HepG2 (cell line): Measurements from ENCODE around the gene COL5A1. TPM values are rescaled to one million over a fixed set of nuclear protein-coding genes. Genes with fewer than 3 reads are reported as not detected.

Experiments used
- ATAC-seq: fragments of 200-7000 bp; cut with Tn5 transposase; 3 replicates; pipeline ENCODE4 v1.9.1; 2020; ENCODE audit warnings: mild to moderate bottlenecking, moderate library complexity
- BruUV-seq: library from RNA; stranded (reverse); fragments of 400-500 nt; replicated peaks from 2 replicates; lab custom pipeline; 2021; lab: Mats Ljungman, UMichigan
- CTCF ChIA-PET: fragments of 300-600 bp; formaldehyde crosslinking; extraction: SDS; loops from one replicate; lab custom pipeline; 2021; ENCODE audit warnings: low total read pairs, inconsistent platforms, low intra/inter-chr PET ratio; lab: Yijun Ruan, JAX
- POLR2A ChIA-PET: fragments of 350-600 bp; sonication (Branson Sonifier 250); formaldehyde crosslinking; loops from one replicate; lab custom pipeline; 2020; ENCODE audit warnings: antibody characterized with exemption, inconsistent platforms; lab: Yijun Ruan, JAX
- DNase-seq: peaks from one replicate; pipeline ENCODE4 v3.0.0-alpha.2; 2015; ENCODE audit warnings: low spot score
- FAIRE-seq: peaks from 3 replicates; lab custom pipeline; 2011; peaks lifted over from hg19 to GRCh38; lab: Jason Lieb, UNC
- H2AFZ ChIP-seq: one replicate; pipeline ENCODE4 v1.6.1; 2011; ENCODE audit warnings: low read length, inconsistent platforms
- H3K27ac ChIP-seq: fragments of 300-600 bp; 3 replicates; pipeline ENCODE4 v1.8.0; 2011; ENCODE audit warnings: mixed run types, mild to moderate bottlenecking, mixed read lengths, low read length, inconsistent platforms; ENCODE audit not compliant: insufficient read depth; ENCODE audit errors: extremely low read length
- H3K27me3 ChIP-seq, 2 experiments: fragments of 200-600 bp in 1 of 2; 2 replicates in 1 of 2; 3 replicates in 1 of 2; pipeline versions ENCODE4 v1.6.0 to v1.8.0; 2011; ENCODE audit warnings: low read length in 2 of 2, mild to moderate bottlenecking in 2 of 2, moderate library complexity in 2 of 2, inconsistent platforms in 1 of 2; ENCODE audit not compliant: insufficient read depth in 2 of 2, control insufficient read depth in 1 of 2
- H3K36me3 ChIP-seq, 2 experiments: fragments of 200-600 bp in 1 of 2; replicated peaks in 1 of 2; 2 replicates in 1 of 2; 3 replicates in 1 of 2; pipeline versions ENCODE4 v1.5.1 to v1.8.0; 2011; ENCODE audit warnings: low read length in 2 of 2, inconsistent platforms in 1 of 2; ENCODE audit not compliant: insufficient read depth in 2 of 2, control insufficient read depth in 1 of 2
- H3K4me1 ChIP-seq: 2 replicates; pipeline ENCODE4 v1.5.1; 2012; ENCODE audit warnings: low read length, inconsistent platforms; ENCODE audit not compliant: insufficient read depth
- H3K4me2 ChIP-seq: 2 replicates; pipeline ENCODE4 v1.6.0; 2011; ENCODE audit warnings: low read depth, low read length, inconsistent platforms
- H3K4me3 ChIP-seq, 3 experiments: fragments of 200-600 bp in 1 of 3; sonication (generic), shearing (Covaris generic) in 1 of 3; replicated peaks in 1 of 3; 2 replicates each; pipeline ENCODE4 v1.5.1; 2011 to 2016; ENCODE audit warnings: low read length in 3 of 3, inconsistent platforms in 2 of 3, low read depth in 2 of 3, mild to moderate bottlenecking in 2 of 3, control low read depth in 1 of 3, mixed read lengths in 1 of 3; ENCODE audit not compliant: insufficient read depth in 1 of 3
- H3K79me2 ChIP-seq: one replicate; pipeline ENCODE4 v1.6.1; 2011; ENCODE audit warnings: low read length, inconsistent platforms; ENCODE audit not compliant: insufficient read depth
- H3K9ac ChIP-seq: 2 replicates; pipeline ENCODE4 v1.6.0; 2011; ENCODE audit warnings: mild to moderate bottlenecking, low read depth, low read length, inconsistent platforms; ENCODE audit not compliant: insufficient read depth
- H3K9me3 ChIP-seq: 2 replicates; pipeline ENCODE4 v1.5.1; 2012; ENCODE audit warnings: mild to moderate bottlenecking, low read length
- H4K20me1 ChIP-seq: 2 replicates; pipeline ENCODE4 v1.6.0; 2011; ENCODE audit warnings: inconsistent platforms, mild to moderate bottlenecking, low read length, moderate library complexity; ENCODE audit not compliant: insufficient read depth
- ASH2L ChIP-seq: fragments of 300-600, 200-600 bp; sonication (generic); IDR thresholded peaks from 2 replicates; pipeline ENCODE4 v1.7.0; 2017; ENCODE audit warnings: low read depth, mild to moderate bottlenecking, moderate library complexity, mixed read lengths, low read length; ENCODE audit not compliant: insufficient read length
- NFIB ChIP-seq: sonication (generic); formaldehyde crosslinking; IDR thresholded peaks from 2 replicates; pipeline ENCODE4 v1.9.0; 2021; ENCODE audit warnings: missing genetic modification reagents, mild to moderate bottlenecking, borderline replicate concordance
- PAX8 ChIP-seq: sonication (generic); formaldehyde crosslinking; IDR thresholded peaks from 2 replicates; pipeline ENCODE4 v1.8.0; 2022; ENCODE audit warnings: mild to moderate bottlenecking, missing genetic modification reagents, borderline replicate concordance
- RBM22 ChIP-seq: fragments of 200-400 bp; formaldehyde crosslinking; optimal IDR thresholded peaks from 2 replicates; pipeline ENCODE3; 2017; ENCODE audit warnings: mild to moderate bottlenecking, low read length, moderate library complexity
- TCF7 ChIP-seq: sonication (generic); IDR thresholded peaks from 2 replicates; pipeline ENCODE4 v1.6.1; 2016; ENCODE audit warnings: antibody characterized with exemption, low read depth
- ZNF24 ChIP-seq: fragments of 450-650 bp; IDR thresholded peaks from 2 replicates; pipeline ENCODE4 v1.6.1; 2017; ENCODE audit warnings: antibody characterized with exemption, mild to moderate bottlenecking
- ZNF326 ChIP-seq: sonication (generic); formaldehyde crosslinking; IDR thresholded peaks from 2 replicates; pipeline ENCODE4 v1.4.0; 2020; ENCODE audit warnings: missing genetic modification reagents, borderline replicate concordance
- ZNF598 ChIP-seq: sonication (generic); formaldehyde crosslinking; IDR thresholded peaks from 2 replicates; pipeline ENCODE4 v1.5.1; 2020; ENCODE audit warnings: mild to moderate bottlenecking, missing genetic modification reagents, borderline replicate concordance
- ZNF639 ChIP-seq: conservative IDR thresholded peaks from 2 replicates; pipeline ENCODE4 v1.6.1; 2018; ENCODE audit warnings: missing genetic modification reagents
- ZNF687 ChIP-seq: sonication (generic); formaldehyde crosslinking; IDR thresholded peaks from 2 replicates; pipeline ENCODE4 v1.5.1; 2020; ENCODE audit warnings: mild to moderate bottlenecking, missing genetic modification reagents, moderate library complexity
- ZNF784 ChIP-seq: sonication (generic); formaldehyde crosslinking; IDR thresholded peaks from 2 replicates; pipeline ENCODE4 v1.5.1; 2020; ENCODE audit warnings: missing genetic modification reagents, mild to moderate bottlenecking, borderline replicate concordance
- WGBS: methylation state at CpG from one replicate; pipeline ENCODE4 v1.1.6; 2017; ENCODE audit warnings: low lambda C conversion rate; 5-methylcytosine and 5-hydroxymethylcytosine counted together
- in situ Hi-C: cut with HindIII; loops from 2 replicates; pipeline ENCODE4 v1.10.0; 2017; ENCODE audit warnings: low pct_unique_long_range_greater_than_20kb; ENCODE audit not compliant: extremely low pct_ligation_motif_present
- intact Hi-C: fragments of 100-400 bp; cut with micrococcal nuclease; formaldehyde crosslinking; loops from one replicate; pipeline ENCODE4 v1.10.0; 2022; ENCODE audit not compliant: unreplicated experiment
- polyA plus RNA-seq, 8 experiments: library from polyadenylated mRNA; depleted of rRNA in 3 of 8; stranded (reverse) in 7 of 8; unstranded in 1 of 8; fragments of >200 nt; fragmentation: Illumina TruSeq in 4 of 8; extraction: Trizol in 4 of 8; gene quantifications; 2 replicates each; pipeline versions ENCODE4 v1.2.1 to v1.2.3, GENCODE V29; 2011 to 2016; ENCODE audit warnings: low read depth in 4 of 8, missing spikeins in 1 of 8, mixed read lengths in 1 of 8; ENCODE audit not compliant: insufficient read depth in 1 of 8
- total RNA-seq, 5 experiments: library from RNA; depleted of rRNA; stranded (reverse); fragments of >200 nt; fragmentation: Illumina TruSeq; extraction: Trizol; gene quantifications; 2 replicates each; pipeline ENCODE4 v1.2.3, GENCODE V29; 2016; ENCODE audit warnings: low read depth in 1 of 5
- TF ChIP-seq, protein P1 (sequence below): sonication (generic); formaldehyde crosslinking; IDR thresholded peaks from 2 replicates; pipeline ENCODE4 v1.5.0; 2020; ENCODE audit warnings: missing genetic modification reagents
- TF ChIP-seq, protein P2 (sequence below): sonication (generic); formaldehyde crosslinking; IDR thresholded peaks from 2 replicates; pipeline ENCODE4 v1.4.0; 2020; ENCODE audit warnings: missing genetic modification reagents

Gene COL5A1
- total and polyA plus RNA-seq, 2 of the 13 experiments (the other 11 are each of a cell fraction or from before 2014, with no cell fraction given), result not detected

- no peak for TF ChIP-seq ZNF24
Measured at GRCh38 chr9:134720796-134721195, 79.2 kb downstream of the COL5A1 start (continued).

DNA sequence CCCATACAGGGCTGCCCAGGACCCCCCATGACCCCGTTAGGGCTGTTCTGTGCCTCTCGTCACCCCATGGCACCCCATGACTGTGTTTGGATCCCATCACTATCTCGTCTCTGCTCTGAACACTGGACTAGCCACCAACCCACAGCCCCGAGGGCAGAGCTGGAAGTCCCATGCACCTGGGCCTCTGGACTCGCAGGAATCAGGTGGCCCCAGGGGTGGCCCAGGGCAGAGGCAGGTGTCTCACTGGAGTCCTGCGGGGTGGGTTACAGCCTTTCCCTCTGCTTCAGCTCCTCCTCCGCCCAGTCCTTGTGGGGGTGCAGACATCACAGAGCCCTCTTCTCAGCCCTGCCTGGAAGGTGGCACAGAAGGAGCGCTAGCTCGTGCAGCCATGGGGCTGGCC is 79.7 kb downstream of the COL5A1 start:
- H2AFZ ChIP-seq, result no peak overlapping the region
- no peaks in the 10 kb centered on the region for H3K9me3 ChIP-seq
- POLR2A ChIA-PET, result no interaction called here
- no peak for FAIRE-seq
- no peak overlapping the region for H3K9ac ChIP-seq
- H4K20me1 ChIP-seq, result 0 out of 2 replicates have a peak, but pooled peaks cover 3% of the 10 kb centered on the region
- no peaks in the 10 kb centered on the region for H3K4me1 ChIP-seq
- no peaks in the 10 kb centered on the region for H3K79me2 ChIP-seq
- H3K4me3 ChIP-seq, result no peak overlapping the region
- no TSS peak for BruUV-seq
- H3K27me3 ChIP-seq, result peaks cover 15 to 53% of the 10 kb centered on the region in 2 experiments
- CTCF ChIA-PET, result no interaction called here
- in situ Hi-C loops, result no loop called here
- ATAC-seq, result no peak
- intact Hi-C loops, result no loop called here
- no peaks in the 10 kb centered on the region for H3K36me3 ChIP-seq
- DNase-seq, result no peak
- 4% methylated on average over 4 of the region's 9 CpGs for WGBS
- H3K27ac ChIP-seq, result no peak overlapping the region
- H3K4me2 ChIP-seq, result no peak overlapping the region
- TF ChIP-seq ZNF784 (CRISPR knock-in tag) (no peak), ZNF326 (no peak), ZNF598 (CRISPR knock-in tag) (no peak), NFIB (CRISPR knock-in tag) (no peak), ZNF639 (no peak), ZNF687 (CRISPR knock-in tag) (no peak), RBM22 (no peak), TCF7 (no peak), ASH2L (no peak), PAX8 (no peak)
- TF ChIP-seq, protein P1, sequence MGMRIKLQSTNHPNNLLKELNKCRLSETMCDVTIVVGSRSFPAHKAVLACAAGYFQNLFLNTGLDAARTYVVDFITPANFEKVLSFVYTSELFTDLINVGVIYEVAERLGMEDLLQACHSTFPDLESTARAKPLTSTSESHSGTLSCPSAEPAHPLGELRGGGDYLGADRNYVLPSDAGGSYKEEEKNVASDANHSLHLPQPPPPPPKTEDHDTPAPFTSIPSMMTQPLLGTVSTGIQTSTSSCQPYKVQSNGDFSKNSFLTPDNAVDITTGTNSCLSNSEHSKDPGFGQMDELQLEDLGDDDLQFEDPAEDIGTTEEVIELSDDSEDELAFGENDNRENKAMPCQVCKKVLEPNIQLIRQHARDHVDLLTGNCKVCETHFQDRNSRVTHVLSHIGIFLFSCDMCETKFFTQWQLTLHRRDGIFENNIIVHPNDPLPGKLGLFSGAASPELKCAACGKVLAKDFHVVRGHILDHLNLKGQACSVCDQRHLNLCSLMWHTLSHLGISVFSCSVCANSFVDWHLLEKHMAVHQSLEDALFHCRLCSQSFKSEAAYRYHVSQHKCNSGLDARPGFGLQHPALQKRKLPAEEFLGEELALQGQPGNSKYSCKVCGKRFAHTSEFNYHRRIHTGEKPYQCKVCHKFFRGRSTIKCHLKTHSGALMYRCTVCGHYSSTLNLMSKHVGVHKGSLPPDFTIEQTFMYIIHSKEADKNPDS (CRISPR knock-in tag), result no peak
- TF ChIP-seq, protein P2, sequence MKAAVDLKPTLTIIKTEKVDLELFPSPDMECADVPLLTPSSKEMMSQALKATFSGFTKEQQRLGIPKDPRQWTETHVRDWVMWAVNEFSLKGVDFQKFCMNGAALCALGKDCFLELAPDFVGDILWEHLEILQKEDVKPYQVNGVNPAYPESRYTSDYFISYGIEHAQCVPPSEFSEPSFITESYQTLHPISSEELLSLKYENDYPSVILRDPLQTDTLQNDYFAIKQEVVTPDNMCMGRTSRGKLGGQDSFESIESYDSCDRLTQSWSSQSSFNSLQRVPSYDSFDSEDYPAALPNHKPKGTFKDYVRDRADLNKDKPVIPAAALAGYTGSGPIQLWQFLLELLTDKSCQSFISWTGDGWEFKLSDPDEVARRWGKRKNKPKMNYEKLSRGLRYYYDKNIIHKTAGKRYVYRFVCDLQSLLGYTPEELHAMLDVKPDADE (CRISPR knock-in tag), result no peak
